HG02943 (cell line): ENCODE measurements around the gene PTGDS.
A peak's percentile ranks its signal among the peaks of the same experiment; 100 is the strongest.

Experiments used
- ATAC-seq: cut with Tn5 transposase; IDR thresholded peaks from one replicate; pipeline ENCODE4 v1.9.1; 2021; ENCODE audit warnings: mild to moderate bottlenecking, low read depth, moderate library complexity; ENCODE audit not compliant: unreplicated experiment

The PTGDS gene

DNA sequence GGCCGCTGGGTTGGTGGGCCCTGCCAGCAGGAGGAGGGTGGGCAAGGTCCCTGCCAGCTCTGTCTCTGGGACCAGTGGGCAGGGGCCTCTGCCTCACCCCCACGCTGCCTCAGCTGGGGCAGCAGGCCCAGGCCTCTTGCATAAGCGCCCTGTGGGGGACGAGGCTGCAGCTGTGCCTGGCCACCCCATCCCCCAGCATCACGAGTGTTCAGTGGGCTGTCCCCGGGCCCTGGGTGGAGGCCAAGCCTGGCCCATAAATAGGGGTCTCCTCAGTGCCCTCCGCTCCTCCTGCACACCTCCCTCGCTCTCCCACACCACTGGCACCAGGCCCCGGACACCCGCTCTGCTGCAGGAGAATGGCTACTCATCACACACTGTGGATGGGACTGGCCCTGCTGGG, at the start of gene PTGDS:
Gene PTGDS (plus strand): TSS at position 282 of the 400 bp plus-strand sequence. CDS start 75 bp downstream, at position 357.
- no peak for ATAC-seq

DNA sequence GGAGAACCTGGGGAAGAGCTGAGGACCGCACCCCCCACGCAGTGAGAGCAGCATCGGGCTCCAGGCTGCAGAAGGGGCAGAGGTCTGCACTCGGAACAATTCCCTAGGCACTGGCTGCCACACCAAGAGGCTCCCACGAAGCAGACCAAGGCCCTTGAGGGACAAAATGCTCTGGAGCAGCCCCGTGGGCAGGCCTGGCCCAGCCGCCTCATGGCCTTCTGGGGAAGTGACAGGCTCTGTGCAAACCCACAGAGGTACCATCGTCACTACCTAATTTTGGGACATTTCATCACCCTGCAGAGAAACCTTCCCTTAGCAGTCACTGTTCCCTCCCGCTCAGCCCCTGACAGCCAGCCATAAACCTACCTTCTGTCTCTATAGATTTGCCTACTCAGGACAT, 48.7 kb upstream of the PTGDS start:
- ATAC-seq, result no peak

DNA sequence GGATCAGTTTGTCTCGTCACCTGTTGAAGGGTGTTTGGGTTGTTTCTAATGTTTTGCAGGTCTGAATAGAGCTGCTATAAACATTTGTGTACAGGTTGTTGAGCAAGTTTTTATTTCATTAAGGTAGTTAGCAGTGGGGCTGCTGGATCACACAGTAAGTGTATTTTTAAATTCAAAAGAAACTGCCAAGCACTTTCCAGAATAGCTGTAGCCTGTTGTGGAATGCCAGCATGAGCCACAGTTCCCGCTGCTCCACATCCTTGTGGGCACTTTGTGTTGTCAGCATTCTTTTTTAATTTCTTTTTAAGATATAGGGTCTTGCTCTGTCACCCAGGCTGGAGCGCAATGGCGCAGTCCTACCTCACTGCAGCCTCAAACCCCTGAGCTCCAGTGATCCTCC, 47.3 kb upstream of the PTGDS start:
- ATAC-seq, result no peak

DNA sequence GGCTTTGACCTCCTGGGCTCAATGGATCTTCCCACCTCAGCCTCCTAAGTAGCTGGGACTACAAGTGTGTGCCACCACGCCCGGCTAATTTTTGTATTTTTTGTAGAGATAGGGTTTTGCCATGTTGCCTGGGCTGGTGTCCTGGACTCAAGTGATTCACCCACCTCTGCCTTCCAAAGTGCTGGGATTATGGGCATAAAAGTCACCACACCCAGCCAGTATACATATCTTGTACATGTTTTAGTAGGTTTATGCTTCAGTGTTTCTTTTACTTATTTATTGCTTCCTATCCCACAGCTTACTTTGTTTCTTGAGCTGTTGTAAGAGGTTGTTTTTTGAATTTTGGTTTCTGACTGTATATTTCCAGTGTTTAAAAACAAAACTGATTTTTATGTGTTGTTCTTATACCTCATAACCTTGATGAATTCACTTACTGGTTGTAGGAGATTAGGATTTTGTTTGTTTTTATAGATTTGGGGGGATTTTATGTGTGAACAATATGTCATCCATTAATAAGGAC, 45.6 kb upstream of the PTGDS start:
- ATAC-seq, result no peak

DNA sequence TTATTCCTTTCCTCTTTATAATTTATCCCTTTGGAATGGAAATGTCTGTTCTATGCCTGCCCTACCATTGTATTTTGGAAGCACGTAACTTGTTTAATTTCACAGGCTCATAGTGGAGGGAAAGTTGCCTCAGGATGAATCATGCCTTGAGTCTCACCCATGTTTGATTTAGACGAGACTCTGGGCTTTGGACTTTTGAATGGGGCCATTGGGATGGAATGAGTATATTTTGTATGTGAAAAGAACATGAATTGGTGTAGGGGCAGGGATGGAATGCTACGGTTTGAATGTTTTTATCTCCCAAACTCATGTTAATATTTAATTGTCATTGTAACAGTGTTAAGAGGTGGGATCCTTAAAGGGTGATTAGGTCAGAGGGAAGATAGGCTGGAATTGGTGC, 43.0 kb upstream of the PTGDS start:
- ATAC-seq, result no peak

DNA sequence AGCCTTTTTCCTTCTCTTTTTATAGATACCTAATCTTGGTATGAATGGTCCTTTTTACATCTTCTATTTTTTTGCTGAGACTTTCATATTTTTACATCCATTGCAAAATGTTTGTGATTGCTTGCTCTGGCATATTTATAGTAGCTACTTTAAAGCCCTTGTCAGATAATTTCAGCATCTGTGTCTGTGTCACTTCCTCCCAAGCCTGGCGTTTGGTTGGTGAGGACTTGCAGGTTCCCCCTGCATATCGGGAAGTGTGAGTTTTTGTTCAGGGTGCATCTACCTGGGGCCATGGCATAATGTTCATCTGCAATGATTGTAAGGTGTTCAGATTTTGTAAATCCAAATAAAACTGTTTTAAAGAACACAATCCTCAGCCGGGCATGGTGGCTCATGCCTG, 41.7 kb upstream of the PTGDS start:
- ATAC-seq, result no peak

DNA sequence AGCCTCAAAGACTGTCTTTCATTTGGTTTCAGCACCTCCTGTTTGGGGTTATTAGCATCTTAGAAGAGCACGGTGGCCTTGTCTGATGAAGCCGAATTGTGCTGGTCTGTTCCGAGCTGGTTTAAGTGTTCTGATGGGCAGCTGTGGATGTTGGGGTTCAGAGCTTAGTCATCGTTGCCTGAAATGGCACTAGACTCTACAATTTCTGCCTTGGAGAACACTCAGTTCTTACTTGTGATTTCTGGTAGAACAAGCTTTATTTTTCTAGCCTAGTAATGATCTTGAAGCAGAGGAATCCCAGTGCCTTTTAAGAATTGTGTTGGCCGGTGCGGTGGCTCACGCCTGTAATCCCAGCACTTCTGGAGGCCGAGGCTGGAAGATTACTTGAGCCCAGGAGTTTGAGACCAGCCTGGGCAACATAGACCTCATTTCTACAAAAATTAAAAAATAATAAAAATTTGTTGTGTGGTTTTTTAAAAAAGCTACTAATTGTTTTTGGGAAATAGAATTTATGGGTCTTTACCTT, 40.6 kb upstream of the PTGDS start:
- no peak for ATAC-seq

DNA sequence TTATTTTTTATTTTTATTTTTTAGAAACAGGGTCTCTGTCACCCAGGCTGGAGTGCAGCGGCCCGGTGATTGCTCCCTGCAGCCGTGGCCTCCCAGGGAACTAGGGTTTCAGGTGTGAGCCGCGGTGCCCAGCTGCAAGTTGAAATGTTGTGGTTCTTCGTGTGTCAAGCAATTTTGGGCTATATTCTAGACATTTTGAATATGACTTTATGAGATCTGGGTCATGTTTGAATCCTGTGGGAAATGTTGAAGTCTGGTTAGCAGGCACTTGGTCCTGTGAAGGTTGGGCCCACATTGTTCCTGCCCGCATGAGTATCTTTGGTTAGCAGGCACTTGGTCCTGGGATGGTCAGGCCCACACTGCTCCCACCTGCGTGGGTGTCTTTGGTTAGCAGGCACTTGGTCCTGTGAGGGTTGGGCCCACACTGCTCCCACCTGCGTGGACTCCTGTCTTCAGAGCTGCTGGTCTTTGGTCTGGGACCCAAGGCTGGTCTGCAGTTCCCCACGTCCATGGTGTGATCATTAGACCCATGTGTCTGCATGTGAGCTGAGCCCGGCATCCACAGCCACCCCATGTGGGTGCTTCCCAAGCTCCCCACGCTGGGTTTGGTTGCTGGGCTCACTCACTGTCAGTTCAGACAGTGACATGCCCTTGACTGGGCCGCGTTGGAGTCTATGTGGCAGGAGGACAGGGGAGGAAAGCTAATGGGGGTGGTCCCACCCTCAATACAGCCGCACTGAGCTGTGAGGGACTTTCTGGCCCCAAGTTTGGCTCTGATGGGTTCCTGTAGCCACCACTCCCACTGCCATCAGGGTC, 39.9 kb upstream of the PTGDS start:
- ATAC-seq, result no peak

DNA sequence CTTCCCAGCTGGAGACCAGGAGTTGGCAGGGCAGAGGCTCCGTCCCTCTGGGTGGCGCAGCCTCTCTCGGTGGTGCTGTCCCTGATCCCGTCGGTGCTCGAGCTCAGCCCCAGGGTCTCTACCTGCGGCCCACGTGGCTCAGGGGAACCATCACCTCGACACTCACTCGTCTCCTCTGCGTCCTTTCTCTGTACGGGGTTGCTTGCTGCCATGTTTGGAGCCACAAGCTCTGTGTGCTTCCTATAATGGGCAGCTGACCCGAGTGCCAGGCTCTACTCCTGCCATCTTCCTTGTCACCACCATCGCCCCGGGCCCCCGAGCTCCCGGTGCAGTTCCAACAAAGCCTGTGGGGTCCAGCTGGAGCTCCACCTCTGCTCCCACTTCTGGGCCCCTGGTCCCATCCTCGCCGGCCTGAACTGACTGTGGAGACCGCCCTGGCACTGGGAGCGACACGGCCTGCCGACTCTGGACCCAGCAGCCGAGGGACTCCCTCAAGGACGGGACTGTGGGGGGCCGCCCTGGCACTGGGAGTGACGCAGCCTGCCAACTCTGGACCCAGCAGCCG, 37.8 kb upstream of the PTGDS start:
- ATAC-seq, result no peak

DNA sequence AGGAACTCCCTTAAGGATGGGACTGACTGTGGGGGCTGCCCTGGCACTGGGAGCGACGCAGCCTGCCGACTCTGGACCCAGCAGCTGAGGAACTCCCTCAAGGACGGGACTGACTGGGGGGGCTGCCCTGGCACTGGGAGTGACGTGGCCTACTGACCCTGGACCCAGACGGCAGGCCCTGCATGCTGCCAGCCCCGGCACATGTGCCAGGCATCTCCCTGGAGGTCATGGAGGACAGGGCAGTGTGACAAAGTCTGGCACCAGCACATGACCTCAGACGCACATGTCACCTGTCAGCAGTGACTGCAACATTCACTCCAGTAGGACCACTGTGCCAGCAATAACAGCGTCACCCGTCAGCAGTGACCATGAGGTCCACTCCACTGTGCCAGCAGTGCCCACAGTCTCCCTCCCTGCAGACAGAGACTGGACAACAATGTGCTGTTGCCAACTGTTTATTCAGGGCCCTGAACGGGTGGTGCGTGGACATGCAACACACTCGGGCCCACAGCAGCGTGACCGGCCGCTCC, 37.2 kb upstream of the PTGDS start:
- ATAC-seq, result no peak

DNA sequence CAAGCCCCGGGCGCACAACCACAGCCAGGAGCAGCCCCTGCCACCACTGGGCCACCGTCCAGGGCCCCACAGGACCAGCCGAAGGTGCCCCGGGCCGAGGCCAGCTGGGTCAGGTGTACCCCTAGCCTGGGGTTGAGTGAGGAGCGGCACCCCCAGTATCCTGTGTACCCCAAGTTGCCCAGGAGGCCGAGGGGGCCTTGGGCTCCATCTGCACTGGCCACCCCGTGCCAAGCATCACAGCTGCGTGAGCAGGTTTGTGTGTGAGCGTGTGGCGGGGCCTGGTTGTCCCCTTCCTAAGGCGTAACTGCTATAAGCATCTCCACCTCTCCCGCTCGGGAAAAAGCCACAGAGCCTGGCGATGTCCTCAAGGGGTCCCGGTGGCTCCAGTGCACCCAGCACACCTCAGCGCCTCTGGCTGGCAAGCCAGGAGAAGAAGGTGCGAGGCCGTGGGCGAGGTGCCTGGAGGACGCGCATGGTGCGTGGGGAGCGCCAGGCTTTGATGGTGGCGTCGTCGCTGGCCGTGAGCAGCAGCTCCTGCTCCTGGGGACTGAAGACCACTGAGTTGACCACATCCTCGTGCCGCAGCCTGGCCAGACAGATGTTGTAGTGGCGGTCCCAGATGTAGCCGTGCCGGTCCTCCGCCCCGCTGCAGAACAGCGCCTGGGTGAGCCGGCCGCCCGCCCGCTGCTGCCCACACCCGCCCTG, 36.6 kb upstream of the PTGDS start:
- no peak for ATAC-seq

DNA sequence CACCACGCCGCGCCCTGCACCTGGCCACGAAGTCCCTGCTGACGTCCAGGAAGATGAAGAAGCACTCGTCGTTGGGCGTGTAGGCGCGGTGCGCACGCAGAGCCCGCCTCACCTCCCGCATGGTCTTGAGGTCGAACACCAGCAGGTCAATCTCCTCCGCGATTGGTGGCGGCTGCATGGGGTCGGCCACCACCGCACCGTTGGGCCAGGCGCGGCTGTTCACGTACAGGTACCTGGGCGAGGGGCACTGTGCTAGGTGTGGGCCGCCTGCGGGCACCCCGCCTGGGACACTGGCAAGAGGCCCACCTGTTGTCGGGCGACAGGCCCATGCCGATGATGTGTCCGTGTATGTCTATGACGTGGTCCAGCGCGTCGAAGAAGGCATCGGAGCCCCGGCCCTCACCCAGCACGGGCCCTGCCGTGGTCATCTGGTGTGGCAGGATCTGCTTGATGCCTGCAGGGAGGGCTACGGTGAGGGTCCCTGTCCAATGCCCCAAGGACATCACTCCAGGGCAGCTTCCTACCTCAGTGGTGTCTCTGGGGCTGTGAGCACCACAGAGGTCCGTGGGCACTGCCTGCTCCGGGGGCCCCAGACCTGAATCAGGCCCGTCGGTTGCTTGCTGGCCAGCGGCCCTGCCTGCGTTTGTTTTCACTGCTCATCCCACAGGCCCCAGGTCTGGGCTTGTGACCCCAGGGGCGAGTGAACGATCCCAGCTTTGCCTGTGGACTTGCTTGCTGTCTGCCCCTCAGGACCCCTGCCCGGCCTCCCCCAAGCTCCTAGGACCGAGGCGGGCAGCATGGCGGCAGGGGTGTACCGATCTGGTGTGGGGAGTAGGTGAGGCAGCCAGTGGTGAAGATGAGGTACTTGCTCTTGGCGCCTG, 35.8 kb upstream of the PTGDS start:
- no peak for ATAC-seq

DNA sequence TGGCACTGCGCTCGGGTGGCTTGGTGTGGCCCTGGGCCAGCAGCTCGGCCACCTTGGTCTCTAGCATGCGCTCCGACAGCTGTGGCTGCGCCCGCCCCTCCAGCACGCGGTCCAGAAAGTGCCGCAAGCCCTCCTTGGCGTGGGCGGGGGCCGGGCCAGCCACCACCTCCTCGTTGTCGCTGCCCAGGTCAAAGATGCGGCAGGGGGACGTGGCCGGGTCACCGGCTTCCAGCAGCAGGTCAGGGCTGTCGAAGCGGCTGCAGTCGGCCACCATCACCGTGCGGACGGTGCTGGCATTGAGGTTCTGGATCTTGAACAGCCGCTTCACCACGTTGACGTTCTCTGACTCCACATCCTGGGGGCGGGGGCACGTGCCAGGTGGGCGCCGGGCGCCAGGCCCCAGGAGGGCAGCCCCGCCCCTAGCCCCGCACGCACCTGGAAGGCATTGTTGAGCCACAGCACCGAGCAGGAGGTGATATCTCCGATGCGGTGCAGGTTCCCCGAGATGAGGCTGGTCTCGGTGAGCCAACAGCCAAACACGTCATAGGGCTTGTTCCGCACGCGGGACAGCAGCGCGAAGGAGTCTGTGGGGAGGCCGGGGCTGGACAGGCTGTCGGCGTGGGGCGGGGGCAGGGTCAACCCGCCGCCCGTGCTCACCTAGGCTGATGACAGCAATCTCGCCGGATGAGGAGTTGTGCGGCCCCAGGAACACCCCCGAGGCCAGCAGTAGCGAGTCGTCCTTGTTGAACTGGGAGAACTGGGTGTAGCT, 35.0 kb upstream of the PTGDS start:
- ATAC-seq, result no peak

DNA sequence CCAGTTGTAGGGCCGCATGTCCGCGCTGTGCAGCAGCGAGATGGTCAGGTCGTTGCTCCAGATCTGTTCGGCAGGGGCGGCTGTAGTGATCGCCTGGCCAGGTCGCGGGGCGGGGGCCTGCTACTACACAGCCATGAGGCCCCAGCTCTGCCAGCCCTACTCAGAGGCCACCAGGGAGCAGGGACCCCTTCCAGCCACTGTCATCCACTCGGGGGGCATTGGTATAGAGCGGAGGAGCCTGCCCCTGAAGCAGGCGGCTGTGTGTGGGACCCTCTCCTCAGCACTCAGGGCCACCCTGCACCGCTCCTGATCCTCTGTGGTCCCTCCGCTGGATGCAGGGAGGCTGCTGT, 34.4 kb upstream of the PTGDS start:
- no peak for ATAC-seq

DNA sequence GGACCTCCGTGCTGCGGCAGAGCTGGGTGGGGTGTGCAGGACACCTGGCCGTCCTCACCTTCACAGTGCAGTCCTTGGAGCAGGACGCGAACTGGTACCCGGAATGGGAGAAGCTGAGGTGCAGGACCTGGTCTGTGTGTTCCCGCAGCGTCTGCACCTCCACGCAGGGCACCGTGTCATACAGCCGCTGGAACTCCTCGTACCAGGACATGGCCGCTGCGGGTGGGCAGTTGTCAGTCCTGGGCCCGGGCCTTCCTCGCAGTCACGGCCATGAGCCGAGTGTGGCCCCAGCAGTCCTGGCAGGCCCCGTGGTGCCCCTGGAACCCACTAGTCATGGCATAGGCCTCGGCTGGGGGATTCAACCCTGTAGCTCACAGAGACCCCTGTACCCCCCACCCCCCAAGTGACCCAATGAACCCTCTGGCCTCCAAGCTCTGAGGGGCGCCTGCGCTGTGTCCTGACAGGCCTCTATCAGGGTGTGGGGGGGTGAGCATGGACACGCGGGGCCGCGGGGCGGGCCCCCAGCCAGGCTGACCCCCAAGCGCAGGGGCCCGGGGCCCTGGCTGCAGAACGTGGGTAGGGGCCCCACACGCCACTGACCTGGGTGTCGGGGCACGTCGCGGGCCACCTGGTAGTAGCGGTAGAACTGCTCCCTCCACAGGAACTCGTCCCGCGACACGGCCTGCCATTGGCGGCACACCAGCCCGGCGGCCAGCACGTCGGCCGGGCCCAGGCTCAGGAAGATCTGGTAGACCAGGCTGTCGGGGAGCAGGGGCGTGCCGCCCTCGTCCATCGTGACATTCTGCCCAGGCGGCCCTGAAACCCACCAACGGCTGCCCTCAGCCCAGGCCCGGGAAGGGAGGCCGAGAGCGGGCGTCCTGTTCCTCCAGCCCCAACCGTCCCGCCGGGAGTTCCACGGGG, 33.8 kb upstream of the PTGDS start:
- ATAC-seq, result peak; percentile 14

DNA sequence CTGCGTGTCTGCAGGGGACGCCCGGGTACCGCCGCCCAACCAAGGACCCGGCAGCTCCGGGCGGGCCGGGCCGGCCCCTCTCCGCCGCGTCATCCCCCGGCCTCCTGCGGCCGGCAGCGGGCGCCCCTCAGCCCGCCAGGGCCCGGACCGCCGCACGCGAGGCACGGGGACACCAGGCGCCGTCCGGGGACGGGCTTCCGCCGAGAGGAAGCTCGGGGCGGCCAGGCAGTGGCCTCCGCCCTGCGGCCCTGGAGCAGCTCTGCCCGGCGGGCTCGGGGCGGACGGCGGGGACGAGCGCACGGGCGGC, 33.1 kb upstream of the PTGDS start:
- peak; percentile 28 for ATAC-seq

DNA sequence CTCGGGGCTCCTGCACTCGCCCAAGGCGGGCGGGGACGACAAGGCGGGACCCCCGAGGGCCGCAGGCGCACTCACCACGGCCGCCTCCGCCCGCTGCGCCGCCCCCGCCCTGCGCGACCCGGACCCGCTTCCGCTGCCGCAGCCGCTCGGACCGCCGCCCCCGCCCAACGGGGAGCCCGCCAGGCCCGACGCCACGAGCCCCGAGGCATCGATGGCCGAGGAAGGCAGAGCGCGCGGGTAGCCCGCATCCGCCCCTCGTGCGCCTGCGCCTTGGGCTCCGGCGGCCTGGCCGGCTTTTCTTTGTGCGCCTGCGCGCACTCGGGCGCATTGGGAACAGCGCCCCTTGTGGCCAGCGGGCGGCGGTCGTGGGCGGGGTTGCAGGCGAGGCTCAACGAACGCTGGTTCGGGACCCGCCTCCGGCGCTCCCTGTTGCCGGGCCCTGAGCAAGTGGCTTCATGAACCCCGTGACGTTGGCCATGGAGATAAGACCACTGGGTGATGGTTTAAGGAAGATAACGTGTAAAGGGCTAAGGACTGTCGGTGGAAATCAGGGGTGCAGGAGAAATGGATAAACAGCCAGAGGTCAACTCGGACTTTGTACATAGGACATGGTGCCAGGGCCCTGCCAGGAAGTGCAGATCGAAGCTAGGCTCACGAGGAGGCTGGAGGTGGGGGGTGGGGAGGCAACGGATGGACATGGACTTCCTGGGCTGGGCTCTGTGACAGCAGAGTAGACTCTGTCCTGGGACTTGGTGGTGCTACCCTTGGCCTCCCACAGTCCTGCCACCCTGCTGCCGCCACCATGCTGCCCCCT, 32.6 kb upstream of the PTGDS start, which contains the start of the genes C8G and FBXW5:
Gene C8G (plus strand): TSS at position 725 of the 814 bp plus-strand sequence. CDS start 78 bp downstream, at position 803.
Gene FBXW5 (minus strand): TSS at position 220 of the 814 bp plus-strand sequence. CDS start 655 bp downstream, outside the sequence.
- ATAC-seq, result peak; percentile 65
